ENCODE results near the gene FNDC3A.
"Not testable (repeated sequence)": the region's sequence is repeated elsewhere in the genome, so short reads cannot be mapped to it uniquely, and the experiment has no call there.

FNDC3A gene

DNA sequence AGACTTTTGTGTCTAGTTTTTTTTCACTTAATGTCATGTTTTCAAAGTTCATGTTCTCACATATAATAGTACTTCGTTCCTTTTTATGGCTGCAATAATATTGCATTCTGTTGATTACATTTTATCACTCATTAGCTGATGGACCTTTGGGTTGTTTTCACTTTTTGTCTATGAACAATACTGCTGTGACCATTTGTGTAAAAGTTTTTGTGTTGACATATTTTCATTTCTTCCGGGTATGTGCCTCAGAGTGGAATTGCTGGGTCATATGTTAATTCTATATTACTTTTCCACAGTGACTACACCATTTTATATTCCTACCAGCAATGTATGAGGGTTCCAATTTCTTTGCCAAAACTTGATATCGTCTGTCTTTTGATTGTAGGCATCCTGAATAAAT is 158.6 kb downstream of the FNDC3A start:
- no peaks in the 10 kb centered on the region for H4K20me1 ChIP-seq (ENCODE audit: low read depth, low read length)
- H3K36me3 ChIP-seq (ENCODE audit: low read length) = peaks cover 36% of the 10 kb centered on the region; the same call in 1 of the 2 replicates
- no peak overlapping the region for H3K27ac ChIP-seq (ENCODE audit: low read depth, low read length)

GRCh38 chr13:49137138-49137643 is 161.5 kb downstream of the FNDC3A start:
- H3K27ac ChIP-seq (ENCODE audit: low read depth, low read length); H3K4me2 ChIP-seq (ENCODE audit: low read depth, low read length, poor library complexity, severe bottlenecking); H3K9me3 ChIP-seq (ENCODE audit: insufficient read depth, low read length); H3F3A ChIP-seq (ENCODE audit: insufficient read depth); H3K79me2 ChIP-seq (ENCODE audit: insufficient read depth, low read length); H3K4me3 ChIP-seq (ENCODE audit: insufficient read depth, low read length, poor library complexity, severe bottlenecking); H3K9ac ChIP-seq (ENCODE audit: low read length); H2AFZ ChIP-seq (ENCODE audit: low read depth, low read length, severe bottlenecking); H4K20me1 ChIP-seq (ENCODE audit: low read depth, low read length); H3K9me2 ChIP-seq (replicated peaks; ENCODE audit: insufficient read depth, low read length); H3K27me3 ChIP-seq (ENCODE audit: low read length): not testable (repeated sequence)
- H3K36me3 ChIP-seq (ENCODE audit: low read length) = peaks cover 32% of the 10 kb centered on the region

More for the DNA sequence above, 158.6 kb downstream of the FNDC3A start:
- no peaks in the 10 kb centered on the region for H3K9me2 ChIP-seq (replicated peaks; ENCODE audit: insufficient read depth, low read length)
- H3K4me3 ChIP-seq (ENCODE audit: insufficient read depth, low read length, poor library complexity, severe bottlenecking) = no peak overlapping the region
- H3K79me2 ChIP-seq (ENCODE audit: insufficient read depth, low read length) = peaks cover 10% of the 10 kb centered on the region
- no peaks in the 10 kb centered on the region for H3K27me3 ChIP-seq (ENCODE audit: low read length)
- H3K4me2 ChIP-seq (ENCODE audit: low read depth, low read length, poor library complexity, severe bottlenecking) = no peak overlapping the region
- no peaks in the 10 kb centered on the region for H3K9me3 ChIP-seq (ENCODE audit: insufficient read depth, low read length)
- no peak overlapping the region for H3K9ac ChIP-seq (ENCODE audit: low read length)
- H2AFZ ChIP-seq (ENCODE audit: low read depth, low read length, severe bottlenecking) = no peak overlapping the region
- no peak for TF ChIP-seq EZH2phosphoT487 (conservative IDR thresholded peaks at IDR 0.05; ENCODE audit: low read length)
- TF ChIP-seq, protein P1, sequence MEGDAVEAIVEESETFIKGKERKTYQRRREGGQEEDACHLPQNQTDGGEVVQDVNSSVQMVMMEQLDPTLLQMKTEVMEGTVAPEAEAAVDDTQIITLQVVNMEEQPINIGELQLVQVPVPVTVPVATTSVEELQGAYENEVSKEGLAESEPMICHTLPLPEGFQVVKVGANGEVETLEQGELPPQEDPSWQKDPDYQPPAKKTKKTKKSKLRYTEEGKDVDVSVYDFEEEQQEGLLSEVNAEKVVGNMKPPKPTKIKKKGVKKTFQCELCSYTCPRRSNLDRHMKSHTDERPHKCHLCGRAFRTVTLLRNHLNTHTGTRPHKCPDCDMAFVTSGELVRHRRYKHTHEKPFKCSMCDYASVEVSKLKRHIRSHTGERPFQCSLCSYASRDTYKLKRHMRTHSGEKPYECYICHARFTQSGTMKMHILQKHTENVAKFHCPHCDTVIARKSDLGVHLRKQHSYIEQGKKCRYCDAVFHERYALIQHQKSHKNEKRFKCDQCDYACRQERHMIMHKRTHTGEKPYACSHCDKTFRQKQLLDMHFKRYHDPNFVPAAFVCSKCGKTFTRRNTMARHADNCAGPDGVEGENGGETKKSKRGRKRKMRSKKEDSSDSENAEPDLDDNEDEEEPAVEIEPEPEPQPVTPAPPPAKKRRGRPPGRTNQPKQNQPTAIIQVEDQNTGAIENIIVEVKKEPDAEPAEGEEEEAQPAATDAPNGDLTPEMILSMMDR (IDR thresholded peaks at IDR 0.05; ENCODE audit: insufficient read depth, low read length, poor library complexity, severe bottlenecking) = no peak
- no peaks in the 10 kb centered on the region for H3F3A ChIP-seq (ENCODE audit: insufficient read depth)

GRCh38 chr13:49140910-49141611 is 165.3 kb downstream of the FNDC3A start:
- Histone ChIP-seq H3K79me2 (ENCODE audit: insufficient read depth, low read length) (no peaks in the 10 kb centered on the region), H3K4me2 (ENCODE audit: low read depth, low read length, poor library complexity, severe bottlenecking) (no peak overlapping the region), H4K20me1 (ENCODE audit: low read depth, low read length) (no peaks in the 10 kb centered on the region), H3K9me2 (replicated peaks; ENCODE audit: insufficient read depth, low read length) (no peaks in the 10 kb centered on the region), H3F3A (ENCODE audit: insufficient read depth) (no peaks in the 10 kb centered on the region), H3K4me3 (ENCODE audit: insufficient read depth, low read length, poor library complexity, severe bottlenecking) (no peak overlapping the region), H3K27me3 (ENCODE audit: low read length) (no peaks in the 10 kb centered on the region), H2AFZ (ENCODE audit: low read depth, low read length, severe bottlenecking) (no peak overlapping the region), H3K9ac (ENCODE audit: low read length) (no peak overlapping the region), H3K27ac (ENCODE audit: low read depth, low read length) (no peak overlapping the region), H3K9me3 (ENCODE audit: insufficient read depth, low read length) (no peaks in the 10 kb centered on the region), H3K36me3 (ENCODE audit: low read length) (peaks cover 22% of the 10 kb centered on the region)
- TF ChIP-seq, protein P1 (IDR thresholded peaks at IDR 0.05; ENCODE audit: insufficient read depth, low read length, poor library complexity, severe bottlenecking) = no peak

DNA sequence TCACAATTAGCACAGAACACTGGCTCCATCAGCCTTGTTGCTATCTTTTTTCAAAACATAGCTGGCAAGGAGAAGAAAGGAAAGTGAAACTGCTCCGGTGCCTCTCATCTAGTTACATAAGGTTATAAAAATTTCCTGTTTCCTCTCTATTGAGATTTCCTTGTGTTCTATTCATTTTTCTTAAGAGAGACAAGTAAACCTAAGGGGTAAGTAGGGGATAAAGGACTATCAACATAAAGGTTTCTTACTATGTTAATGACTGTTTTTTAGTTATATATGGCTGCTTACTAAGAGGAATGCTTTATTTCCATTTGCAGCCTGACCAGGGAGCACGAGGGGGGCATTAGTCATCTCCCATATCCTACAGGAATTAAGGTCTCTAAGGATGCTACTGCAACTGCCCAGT is 171.2 kb downstream of the FNDC3A start:
- H3K36me3 ChIP-seq (ENCODE audit: low read length) = peaks cover 38% of the 10 kb centered on the region
- H3K27ac ChIP-seq (ENCODE audit: low read depth, low read length) = no peak overlapping the region
- H4K20me1 ChIP-seq (ENCODE audit: low read depth, low read length) = no peaks in the 10 kb centered on the region
- no peaks in the 10 kb centered on the region for H3K79me2 ChIP-seq (ENCODE audit: insufficient read depth, low read length)
- H3K4me2 ChIP-seq (ENCODE audit: low read depth, low read length, poor library complexity, severe bottlenecking) = no peak overlapping the region
- peaks cover 5% of the 10 kb centered on the region; the same call in 1 of the 2 replicates for H3K9me3 ChIP-seq (ENCODE audit: insufficient read depth, low read length)
- no peaks in the 10 kb centered on the region for H3K9me2 ChIP-seq (replicated peaks; ENCODE audit: insufficient read depth, low read length)
- no peak overlapping the region for H3K4me3 ChIP-seq (ENCODE audit: insufficient read depth, low read length, poor library complexity, severe bottlenecking)
- TF ChIP-seq, protein P1 (IDR thresholded peaks at IDR 0.05; ENCODE audit: insufficient read depth, low read length, poor library complexity, severe bottlenecking) = no peak
- no peak for TF ChIP-seq EZH2phosphoT487 (conservative IDR thresholded peaks at IDR 0.05; ENCODE audit: low read length)
- H2AFZ ChIP-seq (ENCODE audit: low read depth, low read length, severe bottlenecking) = no peak overlapping the region
- no peaks in the 10 kb centered on the region for H3K27me3 ChIP-seq (ENCODE audit: low read length)
- H3K9ac ChIP-seq (ENCODE audit: low read length) = no peak overlapping the region
- no peaks in the 10 kb centered on the region for H3F3A ChIP-seq (ENCODE audit: insufficient read depth)
